ENCODE results near the gene FBXL7. TPM values are rescaled to one million over a fixed set of nuclear protein-coding genes. Genes with fewer than 3 reads are reported as not detected.

The FBXL7 gene
- total RNA-seq, 1 donor from 2014 or later = 21.3 TPM

DNA sequence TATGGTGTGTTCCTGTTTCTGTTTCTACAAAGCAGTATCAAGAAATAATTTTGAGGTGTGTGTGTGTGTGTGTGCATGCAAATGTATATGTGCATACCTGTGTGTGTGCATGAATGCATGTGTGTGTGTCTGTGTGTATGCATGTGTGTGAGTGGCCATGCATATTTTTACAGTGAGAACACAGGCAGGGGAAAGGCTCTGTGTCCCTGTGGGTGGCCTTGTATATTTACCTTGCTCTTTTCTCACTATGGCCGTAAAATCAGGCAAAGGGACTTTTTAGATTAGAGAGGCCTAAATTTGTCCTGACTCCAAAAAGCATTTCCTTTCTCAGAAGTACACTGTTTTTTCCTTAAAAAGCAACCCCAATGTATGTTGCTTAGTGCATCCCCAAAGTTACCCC is 386.2 kb downstream of the FBXL7 start:
- DNase-seq (ENCODE audit: extremely low spot score, unreplicated experiment) = no peak
- TF ChIP-seq, protein P1, sequence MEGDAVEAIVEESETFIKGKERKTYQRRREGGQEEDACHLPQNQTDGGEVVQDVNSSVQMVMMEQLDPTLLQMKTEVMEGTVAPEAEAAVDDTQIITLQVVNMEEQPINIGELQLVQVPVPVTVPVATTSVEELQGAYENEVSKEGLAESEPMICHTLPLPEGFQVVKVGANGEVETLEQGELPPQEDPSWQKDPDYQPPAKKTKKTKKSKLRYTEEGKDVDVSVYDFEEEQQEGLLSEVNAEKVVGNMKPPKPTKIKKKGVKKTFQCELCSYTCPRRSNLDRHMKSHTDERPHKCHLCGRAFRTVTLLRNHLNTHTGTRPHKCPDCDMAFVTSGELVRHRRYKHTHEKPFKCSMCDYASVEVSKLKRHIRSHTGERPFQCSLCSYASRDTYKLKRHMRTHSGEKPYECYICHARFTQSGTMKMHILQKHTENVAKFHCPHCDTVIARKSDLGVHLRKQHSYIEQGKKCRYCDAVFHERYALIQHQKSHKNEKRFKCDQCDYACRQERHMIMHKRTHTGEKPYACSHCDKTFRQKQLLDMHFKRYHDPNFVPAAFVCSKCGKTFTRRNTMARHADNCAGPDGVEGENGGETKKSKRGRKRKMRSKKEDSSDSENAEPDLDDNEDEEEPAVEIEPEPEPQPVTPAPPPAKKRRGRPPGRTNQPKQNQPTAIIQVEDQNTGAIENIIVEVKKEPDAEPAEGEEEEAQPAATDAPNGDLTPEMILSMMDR (conservative IDR thresholded peaks at IDR 0.05) = no peak
- Mint-ChIP-seq H3K27me3 (no peaks in the 10 kb centered on the region), H3K4me3 (no peak overlapping the region), H3K36me3 (peaks cover 8% of the 10 kb centered on the region), H3K9me3 (peaks cover 7% of the 10 kb centered on the region), H3K4me1 (ENCODE audit: unreplicated experiment) (peaks cover 8% of the 10 kb centered on the region), H3K27ac (no peak overlapping the region)

DNA sequence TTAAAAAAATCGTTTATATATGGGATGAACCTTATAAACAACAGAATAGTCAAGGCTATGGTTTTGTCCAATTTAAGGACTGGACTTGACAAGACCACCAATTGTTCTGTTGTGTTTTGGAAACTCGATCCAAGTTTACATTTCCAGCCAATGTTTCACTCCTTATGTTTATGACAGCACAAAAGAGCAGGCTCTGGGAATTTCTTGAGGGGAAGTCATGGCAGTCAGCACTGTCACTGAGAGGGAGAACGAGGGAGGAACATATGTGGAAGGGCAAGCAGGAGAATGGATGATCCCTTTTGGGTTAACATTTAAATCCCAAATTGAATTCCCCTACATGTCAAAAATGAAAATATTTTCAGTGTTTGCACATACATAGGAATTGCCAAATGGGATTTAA is 387.1 kb downstream of the FBXL7 start:
- no peak for DNase-seq (ENCODE audit: extremely low spot score, unreplicated experiment)
- H3K27ac Mint-ChIP-seq = no peak overlapping the region
- H3K4me1 Mint-ChIP-seq (ENCODE audit: unreplicated experiment) = peaks cover 8% of the 10 kb centered on the region
- TF ChIP-seq, protein P1 (conservative IDR thresholded peaks at IDR 0.05) = no peak
- no peaks in the 10 kb centered on the region for H3K27me3 Mint-ChIP-seq
- H3K36me3 Mint-ChIP-seq = no peaks in the 10 kb centered on the region
- H3K4me3 Mint-ChIP-seq = no peak overlapping the region
- H3K9me3 Mint-ChIP-seq = no peaks in the 10 kb centered on the region

DNA sequence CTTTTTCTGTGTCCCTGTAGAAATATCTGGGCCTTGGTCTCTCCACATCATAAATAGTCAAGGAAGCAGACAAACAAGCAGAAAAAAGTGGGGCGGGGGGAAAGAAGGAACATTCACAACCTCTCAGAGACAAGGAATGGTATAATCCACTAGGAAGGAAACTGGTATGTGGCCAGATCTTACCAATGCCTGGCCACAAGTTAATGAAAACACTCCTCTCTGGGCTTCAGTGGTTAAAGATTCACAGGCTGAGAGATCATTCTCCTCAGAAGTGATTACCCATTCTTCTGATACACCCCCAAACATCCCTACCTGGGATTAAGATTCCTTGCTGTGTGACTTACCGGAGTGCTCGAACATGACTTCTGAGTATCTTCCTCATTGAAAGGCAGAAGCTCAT is 389.0 kb downstream of the FBXL7 start:
- H3K36me3 Mint-ChIP-seq = no peaks in the 10 kb centered on the region
- DNase-seq (ENCODE audit: extremely low spot score, unreplicated experiment) = no peak
- TF ChIP-seq, protein P1 (conservative IDR thresholded peaks at IDR 0.05) = no peak
- H3K27ac Mint-ChIP-seq = no peak overlapping the region
- peaks cover 8% of the 10 kb centered on the region for H3K4me1 Mint-ChIP-seq (ENCODE audit: unreplicated experiment)
- H3K27me3 Mint-ChIP-seq = no peaks in the 10 kb centered on the region
- no peaks in the 10 kb centered on the region for H3K9me3 Mint-ChIP-seq
- no peak overlapping the region for H3K4me3 Mint-ChIP-seq

DNA sequence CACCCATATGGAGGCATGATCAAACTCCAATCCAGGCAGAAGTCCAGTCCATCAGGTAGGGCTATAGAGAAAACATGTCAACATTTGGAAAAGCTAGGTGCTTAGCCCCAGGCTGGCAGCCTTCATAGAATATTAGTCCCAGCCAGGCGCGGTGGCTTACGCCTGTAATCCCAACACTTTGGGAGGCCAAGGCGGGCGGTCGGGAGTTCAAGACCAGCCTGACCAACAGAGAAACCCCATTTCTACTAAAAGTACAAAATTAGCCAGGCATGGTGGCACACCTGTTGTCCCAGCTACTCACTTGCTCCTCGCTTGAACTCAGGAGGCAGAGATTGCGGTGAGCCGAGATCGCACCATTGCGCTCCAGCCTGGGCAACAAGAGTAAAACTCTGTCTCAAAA is 393.9 kb downstream of the FBXL7 start:
- no peaks in the 10 kb centered on the region for H3K9me3 Mint-ChIP-seq
- no peak for DNase-seq (ENCODE audit: extremely low spot score, unreplicated experiment)
- TF ChIP-seq, protein P1 (conservative IDR thresholded peaks at IDR 0.05) = no peak
- H3K4me3 Mint-ChIP-seq = no peak overlapping the region
- H3K4me1 Mint-ChIP-seq (ENCODE audit: unreplicated experiment) = no peaks in the 10 kb centered on the region
- H3K27me3 Mint-ChIP-seq = no peaks in the 10 kb centered on the region
- H3K27ac Mint-ChIP-seq = no peak overlapping the region
- no peaks in the 10 kb centered on the region for H3K36me3 Mint-ChIP-seq

DNA sequence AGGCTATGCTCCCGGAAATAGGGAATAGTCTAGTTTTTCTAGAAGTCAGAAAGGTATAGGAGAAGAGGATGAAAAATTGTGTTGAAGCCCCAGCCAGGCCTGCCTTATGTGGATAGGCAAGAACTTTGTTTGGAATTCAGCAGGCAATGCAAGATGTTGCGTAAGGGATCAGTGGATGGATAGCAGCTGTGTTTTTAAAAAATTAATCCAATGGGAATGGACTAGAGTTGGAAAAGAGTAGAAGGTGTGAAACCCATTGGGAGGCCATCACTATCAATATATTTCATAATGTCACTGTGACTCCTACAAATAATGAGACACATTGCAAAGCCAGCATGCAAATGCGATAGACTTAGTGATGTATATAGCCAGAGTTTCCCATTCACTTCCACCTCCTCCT is 397.7 kb downstream of the FBXL7 start:
- Mint-ChIP-seq H3K9me3 (no peaks in the 10 kb centered on the region), H3K36me3 (no peaks in the 10 kb centered on the region), H3K27me3 (no peaks in the 10 kb centered on the region), H3K27ac (no peak overlapping the region), H3K4me1 (ENCODE audit: unreplicated experiment) (no peaks in the 10 kb centered on the region), H3K4me3 (no peak overlapping the region)
- TF ChIP-seq, protein P1 (conservative IDR thresholded peaks at IDR 0.05) = no peak
- no peak for DNase-seq (ENCODE audit: extremely low spot score, unreplicated experiment)

DNA sequence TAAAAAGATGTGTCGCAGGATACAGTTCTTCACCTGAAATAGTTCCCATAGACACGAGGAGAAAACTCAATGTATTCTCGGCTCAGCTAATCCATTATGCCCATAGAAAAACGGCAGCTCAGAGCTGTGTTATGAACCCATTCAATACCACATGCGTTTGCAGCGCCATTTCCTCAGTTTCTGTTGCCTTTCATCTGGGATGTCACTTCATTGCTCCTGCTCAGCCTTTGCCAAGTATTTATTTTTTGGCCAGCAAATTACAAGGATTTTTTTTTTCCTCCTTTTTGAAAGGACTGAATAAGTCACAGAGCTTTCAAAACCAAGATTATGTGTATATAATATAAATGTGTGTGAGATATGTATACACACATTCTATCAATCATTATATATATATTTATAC is 398.7 kb downstream of the FBXL7 start:
- no peak overlapping the region for H3K27ac Mint-ChIP-seq

More for the DNA sequence above, 398.7 kb downstream of the FBXL7 start:
- no peak for DNase-seq (ENCODE audit: extremely low spot score, unreplicated experiment)
- TF ChIP-seq, protein P1 (conservative IDR thresholded peaks at IDR 0.05) = no peak
- no peaks in the 10 kb centered on the region for H3K4me1 Mint-ChIP-seq (ENCODE audit: unreplicated experiment)
- no peaks in the 10 kb centered on the region for H3K27me3 Mint-ChIP-seq
- no peaks in the 10 kb centered on the region for H3K36me3 Mint-ChIP-seq
- H3K9me3 Mint-ChIP-seq = no peaks in the 10 kb centered on the region
- no peak overlapping the region for H3K4me3 Mint-ChIP-seq
